ENCODE results near the gene CCDC12.

CCDC12 gene

DNA sequence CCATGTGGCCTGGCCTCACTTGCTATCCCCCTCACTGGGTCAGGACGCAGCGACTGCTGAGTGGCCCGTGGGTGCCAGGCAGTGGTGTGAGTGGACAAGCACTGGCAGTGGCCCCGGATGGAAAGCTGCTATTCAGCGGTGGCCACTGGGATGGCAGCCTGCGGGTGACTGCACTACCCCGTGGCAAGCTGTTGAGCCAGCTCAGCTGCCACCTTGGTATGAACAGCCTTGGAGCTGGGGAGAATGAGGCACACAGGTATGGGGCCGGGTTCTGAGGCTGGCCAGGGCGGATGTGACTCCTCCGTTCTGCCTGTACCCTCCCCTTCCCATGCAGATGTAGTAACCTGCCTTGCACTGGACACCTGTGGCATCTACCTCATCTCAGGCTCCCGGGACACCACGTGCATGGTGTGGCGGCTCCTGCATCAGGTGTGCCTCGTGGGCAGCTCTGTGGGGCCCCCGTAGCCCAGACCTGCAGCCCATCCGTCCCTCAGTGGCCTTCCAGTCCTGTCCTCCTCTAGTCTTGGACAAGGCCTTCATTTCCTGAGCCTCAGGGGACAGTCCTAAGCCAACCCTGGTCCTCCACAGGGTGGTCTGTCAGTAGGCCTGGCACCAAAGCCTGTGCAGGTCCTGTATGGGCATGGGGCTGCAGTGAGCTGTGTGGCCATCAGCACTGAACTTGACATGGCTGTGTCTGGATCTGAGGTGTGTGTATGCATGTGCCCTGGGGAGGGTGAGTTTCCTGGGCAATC lies 31.1 kb upstream of the CCDC12 start:
- DNase-seq: no peak

DNA sequence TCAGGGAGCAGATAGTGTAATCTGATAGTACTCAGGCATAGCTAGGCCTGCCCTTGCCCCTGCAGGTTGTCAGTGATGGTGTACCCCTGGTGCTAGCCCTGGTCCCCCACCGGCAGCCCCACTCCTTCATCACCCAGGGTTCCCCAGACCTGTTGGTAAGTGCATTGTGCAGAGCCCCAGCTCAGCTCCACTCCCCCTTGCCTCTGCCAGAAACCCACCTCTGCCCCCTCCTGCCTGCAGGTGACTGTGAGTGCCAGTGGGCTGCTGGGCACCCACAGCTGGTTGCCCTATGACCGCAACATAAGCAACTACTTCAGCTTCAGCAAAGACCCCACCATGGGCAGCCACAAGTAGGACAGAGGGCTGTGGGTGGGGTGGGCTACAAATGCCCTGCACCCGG lies 30.5 kb upstream of the CCDC12 start:
- DNase-seq: no peak

DNA sequence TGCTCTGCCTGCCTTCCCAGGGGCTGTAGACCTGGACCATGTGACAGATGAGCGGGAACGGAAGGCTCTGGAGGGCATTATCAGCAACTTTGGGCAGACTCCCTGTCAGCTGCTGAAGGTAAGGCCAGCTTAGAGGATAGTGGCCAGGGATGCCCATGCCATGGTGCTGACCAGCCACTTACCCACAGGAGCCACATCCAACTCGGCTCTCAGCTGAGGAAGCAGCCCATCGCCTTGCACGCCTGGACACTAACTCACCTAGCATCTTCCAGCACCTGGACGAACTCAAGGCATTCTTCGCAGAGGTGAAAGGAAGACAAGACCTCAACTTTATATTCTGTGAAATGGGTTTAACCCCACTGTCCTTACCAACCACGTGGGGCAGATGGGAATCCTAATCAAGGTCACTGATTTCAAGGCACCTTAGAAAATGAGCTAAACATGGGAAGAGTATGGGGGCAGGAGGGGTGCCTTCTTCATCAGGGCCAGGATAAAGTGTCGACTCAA lies 29.7 kb upstream of the CCDC12 start:
- DNase-seq: no peak

DNA sequence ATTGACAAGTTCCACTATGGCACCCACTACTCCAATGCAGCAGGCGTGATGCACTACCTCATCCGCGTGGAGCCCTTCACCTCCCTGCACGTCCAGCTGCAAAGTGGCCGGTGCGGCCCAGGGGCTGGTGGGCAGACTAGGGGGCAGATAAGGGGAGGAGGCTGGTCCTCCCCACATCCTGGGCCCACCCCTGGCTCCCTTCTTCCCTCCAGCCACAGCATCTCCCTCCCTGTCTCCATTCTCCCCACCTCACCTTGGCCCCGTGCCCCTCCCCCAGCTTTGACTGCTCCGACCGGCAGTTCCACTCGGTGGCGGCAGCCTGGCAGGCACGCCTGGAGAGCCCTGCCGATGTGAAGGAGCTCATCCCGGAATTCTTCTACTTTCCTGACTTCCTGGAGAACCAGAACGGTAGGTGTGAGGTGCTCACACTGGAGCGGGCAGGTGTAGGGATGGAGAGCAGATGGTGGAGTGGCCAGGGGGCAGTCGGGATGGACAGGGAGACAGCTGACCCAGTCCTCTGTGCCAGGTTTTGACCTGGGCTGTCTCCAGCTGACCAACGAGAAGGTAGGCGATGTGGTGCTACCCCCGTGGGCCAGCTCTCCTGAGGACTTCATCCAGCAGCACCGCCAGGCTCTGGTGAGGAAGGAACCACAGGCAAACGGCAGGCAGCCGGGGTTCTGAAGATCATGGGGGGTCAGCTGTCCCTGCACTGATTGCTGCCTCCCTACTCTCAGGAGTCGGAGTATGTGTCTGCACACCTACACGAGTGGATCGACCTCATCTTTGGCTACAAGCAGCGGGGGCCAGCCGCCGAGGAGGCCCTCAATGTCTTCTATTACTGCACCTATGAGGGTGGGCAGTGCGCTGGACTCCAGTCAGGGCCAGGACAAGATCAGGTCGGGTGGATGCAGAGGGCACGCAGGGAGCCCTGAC lies 28.9 kb upstream of the CCDC12 start:
- DNase-seq: no peak

DNA sequence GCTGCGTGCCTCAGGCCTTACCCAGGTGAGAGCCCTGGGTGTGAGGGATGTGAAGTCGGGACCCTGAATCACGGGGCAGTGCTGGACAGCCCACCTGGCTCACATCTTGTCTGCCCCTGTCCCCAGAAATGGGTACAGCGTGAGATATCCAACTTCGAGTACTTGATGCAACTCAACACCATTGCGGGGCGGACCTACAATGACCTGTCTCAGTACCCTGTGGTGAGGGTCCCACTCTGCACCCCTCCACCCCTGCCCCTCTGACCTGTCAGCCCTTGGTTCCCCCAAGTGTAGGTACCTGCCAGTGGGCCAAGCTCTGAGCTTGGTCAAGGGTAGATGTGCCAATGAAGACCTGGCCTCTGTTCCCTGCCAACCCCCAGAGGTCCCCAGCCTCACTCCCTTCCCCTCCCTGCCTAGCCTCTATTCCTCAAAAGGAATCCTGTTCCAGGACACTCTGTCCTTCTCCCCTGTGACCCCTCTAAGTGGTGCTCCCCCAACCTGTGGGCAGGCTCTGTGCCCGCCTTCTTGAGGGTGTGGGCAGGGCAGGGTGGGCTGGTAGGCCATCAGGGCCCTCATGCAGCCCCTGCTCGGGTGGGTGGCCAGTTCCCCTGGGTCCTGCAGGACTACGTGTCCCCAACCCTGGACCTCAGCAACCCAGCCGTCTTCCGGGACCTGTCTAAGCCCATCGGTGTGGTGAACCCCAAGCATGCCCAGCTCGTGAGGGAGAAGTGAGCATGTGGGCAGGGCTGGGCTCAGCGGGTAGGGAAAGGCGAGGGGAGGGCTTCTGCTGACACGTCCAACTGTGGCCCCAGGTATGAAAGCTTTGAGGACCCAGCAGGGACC lies 28.0 kb upstream of the CCDC12 start:
- no peak for DNase-seq

DNA sequence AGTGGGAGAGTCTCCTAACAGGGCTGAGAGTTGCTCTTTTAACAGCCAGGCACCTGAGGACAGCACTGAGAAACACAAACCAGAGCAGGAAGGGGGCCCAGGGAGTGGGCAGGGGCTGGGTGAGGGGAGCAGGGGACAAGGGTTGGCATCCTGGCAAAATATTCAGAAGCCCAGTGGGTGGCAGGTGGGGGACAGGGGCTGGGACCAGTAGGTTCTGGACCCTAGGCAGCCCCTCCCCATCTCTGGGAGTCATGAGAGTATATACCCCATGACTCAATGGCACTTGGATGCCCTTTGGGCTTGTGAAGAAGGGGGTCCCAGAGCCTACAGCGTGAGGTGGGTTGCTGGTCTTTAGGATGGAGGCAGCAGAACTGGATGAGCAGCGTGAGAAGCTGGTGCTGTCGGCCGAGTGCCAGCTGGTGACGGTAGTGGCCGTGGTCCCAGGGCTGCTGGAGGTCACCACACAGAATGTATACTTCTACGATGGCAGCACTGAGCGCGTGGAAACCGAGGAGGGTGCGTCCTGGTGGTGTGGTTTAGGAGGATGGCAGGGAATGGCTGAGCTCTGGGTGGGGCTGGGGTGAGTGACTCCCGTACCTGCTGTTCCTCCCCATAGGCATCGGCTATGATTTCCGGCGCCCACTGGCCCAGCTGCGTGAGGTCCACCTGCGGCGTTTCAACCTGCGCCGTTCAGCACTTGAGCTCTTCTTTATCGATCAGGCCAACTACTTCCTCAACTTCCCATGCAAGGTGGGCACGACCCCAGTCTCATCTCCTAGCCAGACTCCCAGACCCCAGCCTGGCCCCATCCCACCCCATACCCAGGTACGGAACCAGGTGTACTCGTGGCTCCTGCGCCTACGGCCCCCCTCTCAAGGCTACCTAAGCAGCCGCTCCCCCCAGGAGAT lies 27.2 kb upstream of the CCDC12 start:
- DNase-seq: no peak

DNA sequence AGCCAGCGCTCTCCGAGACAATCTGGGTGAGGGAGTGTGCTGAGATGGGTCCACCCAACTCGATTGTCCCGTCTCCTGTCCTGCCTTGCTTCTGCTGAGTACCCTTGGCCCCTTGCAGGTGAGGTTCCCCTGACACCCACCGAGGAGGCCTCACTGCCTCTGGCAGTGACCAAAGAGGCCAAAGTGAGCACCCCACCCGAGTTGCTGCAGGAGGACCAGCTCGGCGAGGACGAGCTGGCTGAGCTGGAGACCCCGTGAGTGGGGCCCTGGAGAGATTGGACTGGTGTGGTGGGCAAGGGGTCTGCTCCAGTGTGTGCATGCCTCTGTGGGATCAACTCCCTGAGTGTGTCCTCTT lies 26.5 kb upstream of the CCDC12 start:
- DNase-seq: no peak

DNA sequence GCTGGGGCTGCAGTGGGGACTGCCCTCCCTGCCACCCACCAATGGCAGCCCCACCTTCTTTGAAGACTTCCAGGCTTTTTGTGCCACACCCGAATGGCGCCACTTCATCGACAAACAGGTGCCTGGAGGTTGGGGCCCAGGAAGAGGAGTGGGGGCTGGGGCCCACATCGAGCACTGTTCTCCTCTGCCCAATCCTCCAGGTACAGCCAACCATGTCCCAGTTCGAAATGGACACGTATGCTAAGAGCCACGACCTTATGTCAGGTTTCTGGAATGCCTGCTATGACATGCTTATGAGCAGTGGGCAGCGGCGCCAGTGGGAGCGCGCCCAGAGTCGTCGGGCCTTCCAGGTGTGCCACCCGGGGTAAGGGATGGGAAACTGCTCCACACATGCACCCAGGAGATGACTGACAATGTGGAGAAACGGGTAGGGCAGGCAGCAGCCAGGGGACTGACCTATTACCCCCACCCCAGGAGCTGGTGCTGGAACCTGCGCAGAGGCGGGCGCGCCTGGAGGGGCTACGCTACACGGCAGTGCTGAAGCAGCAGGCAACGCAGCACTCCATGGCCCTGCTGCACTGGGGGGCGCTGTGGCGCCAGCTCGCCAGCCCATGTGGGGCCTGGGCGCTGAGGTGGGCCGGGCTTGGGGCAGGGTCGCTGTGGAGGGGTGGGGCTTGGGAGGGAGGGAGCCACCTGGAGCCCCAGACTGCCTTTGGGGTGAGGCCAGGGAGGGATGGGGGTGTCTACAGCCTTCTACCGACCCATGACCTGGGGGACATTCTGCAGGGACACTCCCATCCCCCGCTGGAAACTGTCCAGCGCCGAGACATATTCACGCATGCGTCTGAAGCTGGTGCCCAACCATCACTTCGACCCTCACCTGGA lies 25.9 kb upstream of the CCDC12 start:
- DNase-seq: no peak

DNA sequence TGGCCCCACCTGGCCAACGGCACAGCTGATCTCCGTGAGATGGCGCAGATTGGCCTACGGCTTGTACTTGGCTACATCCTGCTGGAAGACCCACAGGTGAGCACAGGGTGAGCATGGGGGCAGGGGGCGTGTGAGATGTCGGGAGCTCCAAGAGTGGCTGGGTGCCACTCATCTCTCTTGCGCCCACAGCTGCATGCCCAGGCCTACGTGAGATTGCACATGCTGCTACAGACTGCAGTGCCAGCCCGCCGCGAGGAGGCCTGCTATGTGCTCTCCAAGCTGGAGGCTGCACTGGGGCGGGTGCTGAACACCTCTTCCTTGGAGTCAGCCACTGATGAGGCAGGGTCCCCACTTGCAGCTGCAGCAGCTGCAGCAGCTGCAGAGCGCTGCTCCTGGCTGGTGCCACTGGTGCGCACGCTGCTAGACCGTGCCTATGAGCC lies 25.2 kb upstream of the CCDC12 start:
- no peak for DNase-seq

DNA sequence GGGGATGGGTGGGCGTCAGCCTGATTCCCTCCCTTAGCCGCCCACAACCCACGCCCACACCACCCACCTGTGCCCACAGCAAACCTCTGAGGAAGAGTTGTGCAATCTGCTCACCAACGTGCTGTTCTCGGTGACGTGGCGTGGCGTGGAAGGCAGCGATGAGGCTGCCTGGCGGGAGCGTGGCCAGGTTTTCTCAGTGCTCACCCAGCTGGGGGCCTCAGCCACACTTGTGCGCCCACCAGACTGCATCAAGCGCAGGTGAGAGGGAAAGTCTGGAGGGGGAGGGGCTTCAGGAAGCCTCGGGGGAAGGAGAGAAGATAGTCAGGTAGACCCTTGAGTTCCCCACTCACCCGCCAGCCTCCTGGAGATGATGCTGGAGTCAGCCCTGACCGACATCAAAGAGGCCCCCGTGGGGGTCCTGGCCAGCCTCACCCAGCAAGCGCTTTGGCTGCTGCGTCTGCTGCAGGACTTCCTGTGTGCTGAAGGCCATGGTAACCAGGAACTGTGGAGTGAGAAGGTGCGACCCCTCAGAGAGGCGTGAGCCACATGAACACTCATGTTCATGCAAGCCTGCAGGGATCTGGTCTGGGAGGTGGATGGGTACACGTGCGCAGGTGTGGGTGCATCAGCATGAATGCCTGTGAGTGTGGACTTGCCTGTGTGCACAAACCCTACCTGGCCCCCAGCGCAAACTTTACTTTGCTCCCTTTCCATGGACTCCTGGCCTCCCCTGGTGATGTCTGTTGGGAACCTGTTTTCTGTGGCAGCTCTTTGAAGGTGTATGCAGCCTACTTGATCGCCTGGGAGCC lies 24.6 kb upstream of the CCDC12 start:
- DNase-seq: no peak

DNA sequence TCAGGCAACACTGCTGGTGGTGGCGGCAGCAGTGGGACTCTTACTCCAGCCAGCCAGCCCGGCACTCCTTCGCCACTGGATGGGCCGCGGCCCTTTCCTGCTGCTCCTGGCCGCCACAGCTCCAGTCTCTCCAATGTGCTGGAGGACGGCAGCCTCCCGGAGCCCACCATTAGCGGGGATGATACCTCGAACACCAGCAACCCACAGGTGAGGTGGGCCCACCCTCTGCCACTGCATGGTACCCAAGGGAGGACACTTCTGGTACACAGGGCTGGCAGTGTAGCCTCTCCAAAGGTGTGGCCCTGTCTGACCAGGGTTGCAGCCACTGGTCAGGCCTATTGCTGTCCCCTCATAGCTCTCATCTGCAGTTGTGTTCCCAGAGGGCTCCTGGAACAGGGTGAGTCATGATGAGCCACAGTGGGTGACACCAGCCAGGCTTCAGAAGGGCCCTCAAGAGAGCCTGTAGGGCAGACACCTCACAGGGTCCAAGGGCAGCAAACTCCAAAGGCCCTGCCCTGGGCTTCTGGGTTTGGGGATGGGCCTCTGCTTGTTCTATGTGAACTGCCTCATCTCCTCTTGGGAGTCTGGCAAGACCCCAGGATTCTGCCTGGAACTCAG lies 23.8 kb upstream of the CCDC12 start:
- DNase-seq: no peak

DNA sequence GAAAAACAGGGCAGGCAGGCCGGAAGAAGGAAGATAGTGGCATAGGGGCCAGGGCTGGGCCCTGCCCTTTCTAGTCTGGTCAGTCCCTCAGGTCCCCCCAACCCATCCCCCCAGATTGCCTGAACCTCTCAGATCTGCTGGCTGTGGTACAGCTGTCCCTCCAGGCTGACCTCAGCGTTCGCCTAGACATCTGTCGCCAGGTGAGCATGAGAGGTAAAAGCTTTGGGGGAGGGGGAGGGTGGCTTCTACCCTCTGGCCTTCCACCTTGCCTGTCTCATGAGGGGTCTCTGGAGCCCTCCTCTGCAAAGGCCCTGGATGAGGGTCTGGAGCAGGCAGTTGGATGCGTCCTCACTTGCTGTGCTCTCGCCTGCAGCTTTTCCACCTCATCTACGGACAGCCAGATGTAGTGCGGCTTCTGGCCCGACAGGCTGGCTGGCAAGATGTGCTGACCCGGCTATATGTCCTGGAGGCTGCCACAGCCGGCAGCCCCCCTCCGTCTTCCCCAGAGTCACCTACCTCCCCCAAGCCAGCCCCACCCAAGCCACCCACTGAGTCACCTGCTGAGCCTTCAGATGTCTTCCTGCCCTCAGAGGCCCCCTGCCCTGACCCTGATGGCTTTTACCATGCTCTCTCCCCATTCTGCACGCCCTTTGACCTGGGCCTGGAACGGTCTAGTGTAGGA lies 23.1 kb upstream of the CCDC12 start:
- no peak for DNase-seq

DNA sequence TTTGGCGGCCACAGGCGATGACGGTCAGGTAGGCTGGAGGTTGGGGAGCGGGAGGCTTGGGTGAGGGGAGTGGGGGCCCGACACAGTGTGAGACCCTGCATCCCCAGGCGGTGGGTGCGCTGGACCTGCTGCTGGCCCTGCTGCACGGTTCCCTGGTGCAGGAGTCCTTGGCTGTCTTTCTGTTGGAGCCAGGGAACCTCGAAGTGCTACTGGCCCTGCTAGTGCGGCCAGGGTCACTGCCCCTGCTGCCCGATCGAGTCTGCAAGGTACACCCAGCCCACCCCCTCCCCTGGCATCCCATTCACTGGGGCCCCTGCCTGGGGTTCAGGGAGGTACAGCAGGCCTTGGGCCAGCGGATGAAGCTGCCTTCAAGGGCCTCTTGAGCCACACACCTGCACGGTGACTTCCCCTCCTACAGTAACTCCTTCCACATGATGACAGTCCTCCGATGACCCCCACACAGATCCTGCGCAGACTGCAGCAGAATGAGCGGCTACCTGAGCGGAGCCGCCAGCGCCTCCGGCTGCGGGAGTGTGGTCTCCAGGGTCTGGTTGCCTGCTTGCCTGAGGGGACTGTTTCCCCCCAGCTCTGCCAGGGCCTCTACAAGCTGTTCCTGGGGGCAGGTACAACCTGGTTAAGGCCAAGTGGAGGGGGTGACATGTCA lies 22.4 kb upstream of the CCDC12 start:
- DNase-seq: peak; percentile 2

DNA sequence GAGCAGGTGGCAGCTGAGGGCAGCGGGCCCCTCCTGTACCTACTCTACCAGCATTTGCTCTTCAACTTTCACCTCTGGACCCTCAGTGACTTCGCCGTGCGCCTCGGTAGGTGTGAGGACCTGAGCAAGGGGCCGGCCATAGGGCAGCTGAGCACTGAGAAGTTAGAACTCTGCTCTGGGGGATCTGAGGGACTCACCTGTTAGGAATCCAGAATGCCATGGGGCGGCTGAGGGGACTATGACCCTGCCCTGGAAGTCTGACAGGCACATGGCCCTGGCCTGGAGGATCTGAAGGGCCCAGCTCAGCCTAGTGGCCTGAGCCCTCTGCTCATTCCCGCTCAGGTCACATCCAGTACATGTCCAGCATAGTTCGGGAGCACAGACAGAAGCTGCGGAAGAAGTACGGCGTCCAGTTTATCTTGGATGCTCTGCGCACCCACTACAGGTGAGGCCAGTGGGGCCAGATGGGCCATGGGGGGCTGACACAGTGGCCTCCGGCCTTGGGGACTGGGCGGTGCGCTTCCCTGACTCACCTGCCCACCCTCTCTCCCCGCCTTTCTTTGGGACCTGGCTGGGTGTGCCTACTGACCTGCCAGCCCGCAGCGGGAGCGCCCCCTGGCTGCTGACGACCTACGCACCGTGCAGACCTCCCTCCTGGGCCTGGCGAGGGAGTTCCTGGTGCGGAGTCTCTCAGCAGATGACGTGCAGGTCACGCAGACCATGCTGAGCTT lies 21.7 kb upstream of the CCDC12 start:
- no peak for DNase-seq

DNA sequence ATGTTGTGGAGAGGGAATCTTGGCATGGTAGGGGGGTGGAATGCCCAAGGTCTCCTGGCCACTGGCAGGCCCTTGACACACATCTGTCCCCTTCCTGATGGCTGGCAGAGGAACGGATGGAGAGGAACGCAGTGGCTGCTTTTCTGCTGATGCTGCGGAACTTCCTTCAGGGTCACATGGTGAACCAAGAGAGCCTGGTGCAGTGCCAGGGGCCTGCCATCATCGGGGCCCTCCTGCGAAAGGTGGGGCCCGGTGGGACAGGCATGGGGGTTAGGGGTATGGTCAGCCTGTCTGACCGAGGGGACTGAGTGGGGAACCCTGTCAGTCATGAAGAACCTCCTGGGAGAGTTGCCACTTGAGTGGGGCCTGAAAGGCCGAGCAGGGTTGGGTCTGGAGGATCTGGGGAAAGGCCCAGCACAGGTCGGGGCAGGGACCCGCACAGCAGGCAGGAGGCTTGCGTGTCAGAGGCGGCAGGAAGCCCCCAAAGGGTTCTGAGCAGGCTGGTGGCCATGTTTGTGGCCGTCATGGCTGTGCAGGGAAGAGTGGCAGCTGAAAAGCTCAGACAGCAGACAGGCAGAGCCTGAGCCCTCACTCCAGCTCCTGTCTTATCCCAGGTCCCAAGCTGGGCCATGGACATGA lies 21.0 kb upstream of the CCDC12 start:
- no peak for DNase-seq

DNA sequence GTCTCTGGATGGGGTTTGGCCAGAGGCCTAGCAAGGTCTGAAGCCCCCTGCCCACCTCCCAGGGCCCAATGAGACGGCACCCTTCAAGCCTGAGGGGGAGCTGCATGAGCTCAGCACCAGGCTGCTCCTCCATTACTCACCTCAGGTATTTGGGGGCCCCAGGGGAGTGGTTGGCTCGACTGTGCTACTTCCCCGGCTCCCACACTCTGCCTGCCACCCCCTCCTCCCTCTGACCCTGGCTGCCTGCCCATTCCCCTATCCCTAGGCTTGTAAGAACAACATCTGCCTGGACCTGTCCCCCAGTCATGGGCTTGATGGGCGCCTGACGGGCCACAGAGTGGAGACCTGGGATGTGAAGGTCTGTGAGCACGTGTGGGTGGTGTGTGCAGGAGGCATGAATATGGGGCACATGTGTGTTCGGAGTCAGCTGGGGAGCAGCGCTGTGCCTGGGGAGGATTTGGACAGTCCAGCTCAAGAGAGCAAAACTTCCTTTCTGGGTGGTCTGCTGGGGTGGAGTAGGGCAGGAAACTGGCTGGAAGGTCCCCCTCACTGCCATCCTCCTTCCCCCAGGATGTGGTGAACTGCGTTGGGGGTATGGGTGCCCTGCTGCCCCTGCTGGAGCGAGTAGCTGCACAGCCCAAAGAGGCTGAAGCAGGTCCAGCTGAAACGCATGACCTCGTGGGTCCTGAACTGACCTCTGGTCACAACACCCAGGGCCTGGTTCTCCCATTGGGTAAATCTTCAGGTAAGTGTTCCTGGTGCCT lies 20.3 kb upstream of the CCDC12 start:
- DNase-seq: no peak
